Stimulated activated CD8-positive, alpha-beta memory T cell treated with anti-CD3 and anti-CD28 coated beads, Interleukin-4, amount 100 ng/mL, for 24 hours (primary cell): Measurements from ENCODE around the gene SCAF1.

Experiments
- DNase-seq: peaks from one replicate; pipeline ENCODE4 v3.0.0-alpha.2; 2020; ENCODE audit warnings: low read depth

Gene SCAF1

GRCh38 chr19:49641688-49642491 is at the start of gene SCAF1:
Gene SCAF1, plus strand, starts transcription at chr19:49642209. Its CDS starts 2,818 bp downstream, at chr19:49645027.
- DNase-seq, result peak; percentile 99

DNA sequence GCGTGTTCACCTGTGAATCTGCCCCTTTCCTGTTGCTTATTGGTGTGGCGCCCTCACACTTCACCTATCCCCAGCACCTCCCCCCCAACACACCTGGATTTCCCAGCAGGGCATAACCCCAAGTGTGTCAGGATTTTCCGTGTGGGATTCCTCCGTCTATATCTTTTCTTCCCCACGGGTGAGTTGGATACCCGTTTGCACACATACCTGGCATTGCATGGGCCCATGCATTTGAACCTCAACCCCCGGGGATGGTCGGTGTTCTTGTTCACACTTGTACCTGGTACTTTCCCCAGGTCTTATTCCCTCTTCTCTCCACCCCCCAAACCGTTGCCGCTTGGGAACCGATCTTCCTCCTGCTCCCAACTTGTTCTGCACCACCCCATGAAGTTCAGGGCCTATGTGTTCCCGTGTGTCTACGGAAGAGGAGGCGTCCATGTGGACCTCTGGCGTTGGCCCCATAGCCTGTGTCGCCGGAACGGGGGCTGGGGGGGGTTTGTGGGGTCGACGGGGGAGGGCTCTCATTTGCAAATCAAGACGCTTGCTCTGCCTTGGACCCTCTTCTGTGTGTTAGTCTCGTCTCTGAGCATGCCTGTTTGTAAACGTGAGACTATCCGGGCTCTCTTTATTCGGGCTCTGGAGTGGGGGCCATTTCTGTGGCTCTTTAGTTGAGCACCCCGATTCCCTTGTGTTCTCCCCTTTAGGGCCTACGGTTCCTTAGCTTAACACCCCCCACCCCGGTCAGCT is 49.4 kb upstream of the SCAF1 start:
- DNase-seq, result no peak

GRCh38 chr19:49593233-49594113 is 48.5 kb upstream of the SCAF1 start:
- DNase-seq, result peak; percentile 89

- no peak for DNase-seq
Measured at GRCh38 chr19:49594157-49594992, 47.6 kb upstream of the SCAF1 start.

GRCh38 chr19:49594993-49595818 is 46.8 kb upstream of the SCAF1 start:
- DNase-seq, result no peak

- no peak for DNase-seq
Measured at GRCh38 chr19:49595819-49596404, 46.1 kb upstream of the SCAF1 start.

- no peak for DNase-seq
Measured at GRCh38 chr19:49596407-49596806, 45.6 kb upstream of the SCAF1 start.

GRCh38 chr19:49596954-49597702 is 44.9 kb upstream of the SCAF1 start:
- no peak for DNase-seq

DNA sequence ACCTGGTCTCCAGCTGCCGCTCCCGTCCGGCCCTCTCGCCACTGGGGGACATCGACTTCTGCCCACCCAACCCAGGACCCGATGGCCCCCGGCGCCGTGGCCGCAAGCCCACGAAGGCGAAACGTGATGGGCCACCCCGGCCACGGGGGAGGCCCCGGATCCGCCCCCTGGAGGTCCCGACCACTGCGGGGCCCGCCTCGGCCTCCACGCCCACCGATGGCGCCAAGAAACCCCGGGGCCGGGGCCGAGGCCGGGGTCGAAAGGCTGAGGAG is 44.4 kb upstream of the SCAF1 start:
- DNase-seq, result no peak

- no peak for DNase-seq
Measured at GRCh38 chr19:49599378-49600295, 42.4 kb upstream of the SCAF1 start.

- no peak for DNase-seq
Measured at GRCh38 chr19:49601482-49602038, 40.4 kb upstream of the SCAF1 start.

DNA sequence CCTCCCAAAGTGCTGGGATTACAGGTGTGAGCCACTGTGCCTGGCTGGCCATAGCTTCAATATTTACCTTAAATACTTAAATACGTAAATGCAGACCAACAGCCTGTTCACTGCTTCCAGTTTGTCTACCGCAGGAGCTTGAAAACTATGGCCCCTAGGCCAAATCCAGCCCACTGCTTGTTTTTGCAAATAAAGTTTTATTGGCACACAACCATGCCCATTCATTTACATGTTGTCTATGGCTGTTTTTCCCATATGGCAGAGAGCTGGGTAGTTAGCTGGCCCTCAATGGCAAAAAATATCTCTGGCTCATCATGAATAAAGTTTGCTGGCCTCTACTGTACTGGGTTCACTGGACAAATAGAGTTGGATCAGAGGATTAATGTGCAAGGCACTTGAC is 39.2 kb upstream of the SCAF1 start:
- DNase-seq, result no peak

- DNase-seq, result no peak
Measured at GRCh38 chr19:49605605-49606004, 36.4 kb upstream of the SCAF1 start.

GRCh38 chr19:49609499-49610092 is 32.4 kb upstream of the SCAF1 start:
- no peak for DNase-seq

DNA sequence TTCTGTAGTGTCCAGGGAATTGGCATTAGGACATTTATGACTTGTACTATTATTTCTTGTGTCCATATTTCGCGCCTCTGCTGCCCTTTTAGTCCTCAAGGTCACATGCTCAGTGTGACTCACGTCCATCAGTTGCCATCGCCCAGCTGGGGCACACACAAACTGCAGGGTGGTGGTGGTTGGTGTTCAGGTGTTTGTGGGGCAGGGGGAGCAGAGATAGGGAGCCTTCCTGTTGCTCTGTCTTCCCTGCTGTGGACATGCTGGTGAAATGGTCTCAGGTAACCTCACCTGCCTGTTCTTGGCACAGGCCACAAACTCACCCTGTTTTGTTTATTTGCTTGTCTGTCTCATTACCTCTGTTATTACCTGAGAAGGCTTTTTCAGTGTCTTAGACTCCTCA is 28.6 kb upstream of the SCAF1 start:
- DNase-seq, result no peak

DNA sequence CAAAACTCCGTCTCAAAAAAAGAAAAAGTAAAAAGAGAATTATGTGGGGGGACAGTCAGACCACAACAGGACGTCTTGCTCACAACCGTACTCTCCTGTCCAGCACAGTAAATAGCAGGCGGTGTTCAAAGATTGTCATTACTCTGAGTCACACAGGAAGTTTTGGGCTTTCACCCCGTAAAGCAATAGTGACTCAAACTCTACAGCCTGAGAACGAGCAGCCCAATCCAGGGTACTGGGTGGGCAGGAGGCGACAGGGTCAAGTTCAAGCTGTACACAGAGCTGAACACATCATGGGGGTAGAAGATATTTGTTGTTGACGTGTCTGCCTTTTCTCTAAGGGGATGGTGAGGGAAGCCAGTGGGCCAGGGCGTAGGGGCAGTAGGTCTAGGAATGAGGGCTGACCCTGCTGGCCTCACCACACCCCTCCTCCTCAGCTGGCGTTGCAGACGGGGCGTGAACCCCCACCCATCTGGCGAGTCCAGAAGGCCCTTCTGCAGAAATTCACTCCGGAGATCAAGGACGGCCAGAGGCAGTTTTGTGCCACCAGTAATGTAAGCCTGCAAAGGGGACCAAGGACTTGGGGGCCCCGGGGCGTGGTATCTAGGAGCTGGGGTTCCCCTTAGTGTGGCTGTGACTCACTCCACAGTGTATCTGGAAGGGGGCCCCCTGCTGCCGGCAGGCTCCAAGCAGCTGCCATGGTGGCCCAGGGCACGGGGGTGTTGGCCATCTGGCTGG is 27.7 kb upstream of the SCAF1 start:
- DNase-seq, result no peak

GRCh38 chr19:49615861-49616260 is 26.1 kb upstream of the SCAF1 start:
- DNase-seq, result no peak
